IMR-90 (cell line): ENCODE measurements around the gene MAML2.

Experiments
- BHLHE40 ChIP-seq: fragments of 150-350 bp; IDR thresholded peaks from 2 replicates; pipeline ENCODE4 v1.6.1; 2016; ENCODE audit warnings: mild to moderate bottlenecking, low read depth, low read length
- CHD1 ChIP-seq: IDR thresholded peaks from 2 replicates; pipeline ENCODE4 v1.6.1; 2012; ENCODE audit warnings: low read depth, low read length, improper control_type of control experiment
- CTCF ChIP-seq: conservative IDR thresholded peaks from 2 replicates; pipeline ENCODE4 v1.5.1; 2012; ENCODE audit warnings: mild to moderate bottlenecking, low read depth, low read length, improper control_type of control experiment
- POLR2A ChIP-seq: IDR thresholded peaks from 2 replicates; pipeline ENCODE4 v1.6.1; 2012; ENCODE audit warnings: mild to moderate bottlenecking, low read depth, low read length
- RCOR1 ChIP-seq: IDR thresholded peaks from 2 replicates; pipeline ENCODE4 v1.6.1; 2012; ENCODE audit warnings: mild to moderate bottlenecking, low read length, improper control_type of control experiment; ENCODE audit not compliant: insufficient replicate concordance

GRCh38 chr11:96132437-96132836, 210.6 kb downstream of the MAML2 start:
- TF ChIP-seq CTCF (no peak), RCOR1 (no peak), BHLHE40 (no peak), POLR2A (no peak), CHD1 (no peak)
